Loucy (cell line): ENCODE measurements around the gene PSORS1C1.

Experiments used
- H2AFZ ChIP-seq: fragments of 200-600 bp; sonication (generic); 2 replicates; pipeline ENCODE4 v1.6.0; 2016; ENCODE audit warnings: antibody characterized with exemption, mild to moderate bottlenecking, low read length, moderate library complexity
- H3F3A ChIP-seq: fragments of 200-600 bp; 2 replicates; pipeline ENCODE4 v1.6.0; 2016; ENCODE audit warnings: antibody characterized with exemption, low read depth, mild to moderate bottlenecking
- H3K27me3 ChIP-seq: fragments of 200-600 bp; sonication (generic); 2 replicates; pipeline ENCODE4 v1.6.1; 2014; ENCODE audit warnings: low read length, mild to moderate bottlenecking; ENCODE audit not compliant: insufficient read depth, poor library complexity, severe bottlenecking
- H3K36me3 ChIP-seq: fragments of 200-600 bp; sonication (generic); 2 replicates; pipeline ENCODE4 v1.6.1; 2016; ENCODE audit warnings: low read length; ENCODE audit not compliant: insufficient read depth
- H3K4me1 ChIP-seq: fragments of 200-600 bp; sonication (generic); 2 replicates; pipeline ENCODE4 v1.5.1; 2014; ENCODE audit warnings: low read length, mild to moderate bottlenecking; ENCODE audit not compliant: insufficient read depth, poor library complexity, severe bottlenecking
- H3K4me2 ChIP-seq: fragments of 200-600 bp; sonication (generic); 2 replicates; pipeline ENCODE4 v1.6.0; 2014; ENCODE audit warnings: antibody characterized with exemption, low read length, low read depth, mild to moderate bottlenecking; ENCODE audit not compliant: poor library complexity, severe bottlenecking
- H3K4me3 ChIP-seq: fragments of 200-600 bp; sonication (generic); 2 replicates; pipeline ENCODE4 v1.5.1; 2014; ENCODE audit warnings: low read length, mild to moderate bottlenecking, mixed read lengths; ENCODE audit not compliant: poor library complexity, severe bottlenecking
- H3K79me2 ChIP-seq: fragments of 200-600 bp; sonication (generic); 2 replicates; pipeline ENCODE4 v1.6.1; 2014; ENCODE audit warnings: low read length; ENCODE audit not compliant: insufficient read depth
- H3K9ac ChIP-seq: fragments of 200-600 bp; sonication (generic); 2 replicates; pipeline ENCODE4 v1.6.0; 2014; ENCODE audit warnings: mild to moderate bottlenecking, low read depth, low read length, moderate library complexity; ENCODE audit not compliant: poor library complexity, severe bottlenecking
- H3K9me2 ChIP-seq: fragments of 200-600 bp; sonication (generic); replicated peaks from 2 replicates; pipeline ENCODE4 v1.6.1; 2016; ENCODE audit warnings: low read depth, low read length, mixed read lengths
- H3K9me3 ChIP-seq: fragments of 200-600 bp; sonication (generic); 2 replicates; pipeline ENCODE4 v1.6.1; 2014; ENCODE audit warnings: mild to moderate bottlenecking, antibody characterized with exemption, low read length, low read depth; ENCODE audit not compliant: insufficient read depth
- H4K20me1 ChIP-seq: fragments of 200-600 bp; sonication (generic); 2 replicates; pipeline ENCODE4 v1.6.0; 2014; ENCODE audit warnings: antibody characterized with exemption, low read length, mild to moderate bottlenecking; ENCODE audit not compliant: insufficient read depth, poor library complexity, severe bottlenecking
- CTCF ChIP-seq: fragments of 200-600 bp; sonication (generic); conservative IDR thresholded peaks from 2 replicates; pipeline ENCODE4 v1.5.1; 2014; ENCODE audit warnings: mild to moderate bottlenecking, antibody characterized with exemption, low read length
- EZH2phosphoT487 ChIP-seq: fragments of 200-600 bp; IDR thresholded peaks from 2 replicates; pipeline ENCODE4 v1.6.1; 2018; ENCODE audit warnings: antibody characterized with exemption, mild to moderate bottlenecking, moderate library complexity, borderline replicate concordance

PSORS1C1 gene

GRCh38 chr6:31135710-31136109 lies 21.1 kb downstream of the PSORS1C1 start:
- Histone ChIP-seq H3K36me3 (no peaks in the 10 kb centered on the region), H3F3A (no peaks in the 10 kb centered on the region), H4K20me1 (no peaks in the 10 kb centered on the region), H3K79me2 (no peaks in the 10 kb centered on the region), H3K9ac (no peak overlapping the region), H3K27me3 (no peaks in the 10 kb centered on the region), H3K4me2 (no peak overlapping the region), H3K4me1 (peaks cover 3% of the 10 kb centered on the region), H3K9me2 (no peaks in the 10 kb centered on the region), H2AFZ (no peak overlapping the region), H3K9me3 (no peaks in the 10 kb centered on the region), H3K4me3 (no peak overlapping the region)
- TF ChIP-seq CTCF (no peak), EZH2phosphoT487 (no peak)

GRCh38 chr6:31138982-31139381 lies 24.4 kb downstream of the PSORS1C1 start, which contains the start of gene PSORS1C2:
Gene PSORS1C2 (minus strand): TSS chr6:31139066. CDS start chr6:31139026, 40 bp downstream.
- Histone ChIP-seq H3K9ac (peak within 1 kb of the TSS; percentile 31), H3K27me3 (no peaks in the 10 kb centered on the region), H3F3A (no peaks in the 10 kb centered on the region), H3K4me3 (no peak within 1 kb of the TSS), H3K79me2 (no peaks in the 10 kb centered on the region), H3K4me1 (peaks cover 3% of the 10 kb centered on the region), H2AFZ (peak within 1 kb of the TSS; percentile 64), H4K20me1 (no peaks in the 10 kb centered on the region), H3K4me2 (peak within 1 kb of the TSS; percentile 59), H3K36me3 (no peaks in the 10 kb centered on the region), H3K9me3 (no peaks in the 10 kb centered on the region), H3K9me2 (no peaks in the 10 kb centered on the region)
- no peak for TF ChIP-seq EZH2phosphoT487
- TF ChIP-seq CTCF, result no peak

- Histone ChIP-seq H3K4me3 (no peak overlapping the region), H2AFZ (no peak overlapping the region), H3K79me2 (no peaks in the 10 kb centered on the region), H3K36me3 (no peaks in the 10 kb centered on the region), H3K27me3 (no peaks in the 10 kb centered on the region), H3K9me3 (no peaks in the 10 kb centered on the region), H3K9ac (no peak overlapping the region), H3F3A (no peaks in the 10 kb centered on the region), H4K20me1 (no peaks in the 10 kb centered on the region), H3K4me1 (peaks cover 3% of the 10 kb centered on the region), H3K4me2 (no peak overlapping the region), H3K9me2 (no peaks in the 10 kb centered on the region)
- TF ChIP-seq CTCF, result no peak
- no peak for TF ChIP-seq EZH2phosphoT487
These were observed 25.0 kb downstream of the PSORS1C1 start for GRCh38 chr6:31139599-31139998.
